22Rv1 (cell line): ENCODE measurements around the gene MYMX.

Experiments
- H3K27ac ChIP-seq: fragments of 450-650 bp; 2 replicates; pipeline ENCODE4 v1.5.1; 2017
- CTCF ChIP-seq: fragments of 450-650 bp; IDR thresholded peaks from 2 replicates; pipeline ENCODE4 v1.5.1; 2017; ENCODE audit warnings: mild to moderate bottlenecking
- ZFX ChIP-seq: fragments of 450-650 bp; IDR thresholded peaks from 2 replicates; pipeline ENCODE4 v1.6.1; 2017; ENCODE audit warnings: antibody characterized with exemption, borderline replicate concordance

The MYMX gene

DNA sequence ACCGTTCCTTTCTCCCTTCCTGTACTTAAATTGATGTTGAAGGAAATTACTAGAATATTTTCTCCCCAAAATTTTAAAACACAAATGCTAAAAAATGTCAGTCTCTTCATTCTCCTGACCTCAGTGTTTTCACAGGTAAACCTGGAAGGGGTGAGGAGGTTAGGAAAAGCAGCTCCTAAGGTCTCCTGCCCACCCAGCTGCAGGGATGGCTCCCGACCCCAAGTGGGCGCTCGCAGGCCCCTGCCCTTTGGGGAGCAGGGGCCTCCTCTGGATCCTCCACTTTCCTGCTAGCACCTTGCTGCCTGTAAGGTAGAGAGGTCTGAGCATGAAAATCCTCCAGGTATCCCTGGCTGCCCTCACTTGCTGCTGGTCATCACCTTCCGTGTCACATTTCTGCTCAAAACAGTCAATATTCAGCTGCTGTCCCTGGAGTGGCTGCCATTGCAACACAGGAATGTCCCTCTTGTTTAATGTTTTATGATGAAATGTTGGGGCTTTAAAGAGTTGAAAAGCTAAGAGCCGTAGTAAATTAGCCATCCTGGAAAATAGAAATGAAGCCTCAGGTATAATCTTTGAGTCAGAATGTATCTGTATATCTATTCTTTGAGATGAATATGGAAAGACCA is 19.3 kb downstream of the MYMX start:
- TF ChIP-seq CTCF (no peak), ZFX (no peak)
- peak overlapping the region; percentile 73 for H3K27ac ChIP-seq

DNA sequence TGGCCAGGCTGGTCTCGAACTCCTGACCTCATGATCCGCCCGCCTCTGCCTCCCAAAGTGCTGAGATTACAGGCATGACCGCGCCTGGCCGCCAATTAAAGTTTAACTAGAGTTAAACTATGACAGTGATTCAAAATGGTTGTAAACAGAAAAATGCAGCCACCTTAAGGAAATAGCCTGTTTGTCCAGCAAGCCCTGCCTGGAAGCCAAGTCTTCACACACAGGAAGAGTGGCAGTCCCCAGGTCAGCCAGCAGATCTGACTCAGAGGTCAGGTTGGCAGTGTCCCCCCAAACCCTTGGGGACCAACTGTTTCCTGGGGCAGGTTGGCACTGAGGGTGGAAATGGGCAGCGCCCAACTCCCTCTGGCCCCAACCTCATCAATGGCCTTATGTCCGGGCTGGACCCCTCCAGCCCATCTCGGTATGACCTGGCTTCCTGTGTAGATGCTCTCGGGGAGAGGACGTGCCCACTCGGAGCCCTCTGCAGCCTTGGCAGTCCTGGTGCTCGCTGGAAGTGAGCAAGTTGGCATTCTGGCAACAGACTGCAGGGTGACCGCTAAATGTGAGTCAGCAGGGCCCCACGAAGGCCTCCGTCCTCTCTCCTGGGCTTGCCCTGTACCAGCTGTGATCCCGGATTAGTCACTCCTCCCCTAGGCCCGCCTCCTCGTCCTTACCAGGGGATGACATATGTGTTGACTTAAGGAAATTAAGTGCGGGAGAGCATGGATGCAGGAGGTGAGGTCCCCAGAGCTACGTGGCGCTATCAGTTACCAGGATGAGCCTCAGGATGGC is 20.5 kb downstream of the MYMX start:
- H3K27ac ChIP-seq: peak overlapping the region; percentile 73
- TF ChIP-seq ZFX (no peak), CTCF (no peak)

GRCh38 chr6:44237813-44238433 is 21.2 kb downstream of the MYMX start:
- H3K27ac ChIP-seq: peak overlapping the region; percentile 73
- TF ChIP-seq CTCF (peak; percentile 97), ZFX (no peak)

DNA sequence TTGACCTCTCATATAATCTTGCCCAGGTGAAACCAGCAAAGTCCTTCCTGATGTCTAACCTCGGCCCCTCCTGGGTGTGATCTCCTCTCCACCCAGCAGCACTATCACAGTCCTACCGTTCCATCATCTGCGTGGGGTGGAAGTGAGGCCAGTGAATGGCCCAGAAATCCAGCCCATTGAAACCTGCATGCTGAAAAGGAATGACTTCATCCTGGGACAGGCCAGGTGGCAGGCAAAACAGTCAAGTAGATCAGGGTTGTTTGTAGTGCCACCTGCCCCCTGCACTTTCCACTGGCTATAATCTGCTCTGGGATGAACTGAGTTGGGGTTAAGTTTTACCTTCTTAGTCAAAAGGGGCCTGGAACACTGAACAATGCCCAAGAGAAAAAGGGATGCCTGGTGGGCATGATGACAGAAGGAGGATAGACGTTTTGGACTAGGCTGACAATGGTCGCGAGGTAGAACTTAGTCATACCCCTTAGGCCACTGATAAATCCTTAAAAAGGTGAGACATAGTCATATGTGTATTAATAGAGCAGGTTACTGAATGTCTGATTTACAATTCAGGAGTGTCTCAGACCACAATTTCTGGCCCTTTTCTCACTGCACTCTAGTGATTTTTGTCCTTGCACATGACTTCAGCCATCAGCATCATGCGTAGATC is 22.1 kb downstream of the MYMX start:
- TF ChIP-seq ZFX: no peak
- TF ChIP-seq CTCF: no peak
- H3K27ac ChIP-seq: peak overlapping the region; percentile 73; the same call in 1 of the 2 replicates

GRCh38 chr6:44243345-44243744 is 26.6 kb downstream of the MYMX start:
- TF ChIP-seq ZFX: no peak
- no peak for TF ChIP-seq CTCF
- no peak overlapping the region for H3K27ac ChIP-seq

GRCh38 chr6:44245391-44245911 is 28.7 kb downstream of the MYMX start:
- peak overlapping the region; percentile 91 for H3K27ac ChIP-seq
- TF ChIP-seq ZFX (no peak), CTCF (no peak)
